ENCODE results near the gene EEF1AKMT2. TPM values are rescaled to one million over a fixed set of nuclear protein-coding genes. Genes with fewer than 3 reads are reported as not detected.

Gene EEF1AKMT2
- total RNA-seq, 2 donors from 2014 or later = 14.8 to 15.3 TPM

GRCh38 chr10:124712704-124713407 is 78.8 kb downstream of the EEF1AKMT2 start:
- intact Hi-C loops (cut with DNase I) = no loop called here
- no peak for DNase-seq (ENCODE audit: low spot score)

- DNase-seq (ENCODE audit: low spot score) = no peak
- intact Hi-C loops (cut with DNase I) = no loop called here
These were observed 80.5 kb downstream of the EEF1AKMT2 start for GRCh38 chr10:124711145-124711544.

DNA sequence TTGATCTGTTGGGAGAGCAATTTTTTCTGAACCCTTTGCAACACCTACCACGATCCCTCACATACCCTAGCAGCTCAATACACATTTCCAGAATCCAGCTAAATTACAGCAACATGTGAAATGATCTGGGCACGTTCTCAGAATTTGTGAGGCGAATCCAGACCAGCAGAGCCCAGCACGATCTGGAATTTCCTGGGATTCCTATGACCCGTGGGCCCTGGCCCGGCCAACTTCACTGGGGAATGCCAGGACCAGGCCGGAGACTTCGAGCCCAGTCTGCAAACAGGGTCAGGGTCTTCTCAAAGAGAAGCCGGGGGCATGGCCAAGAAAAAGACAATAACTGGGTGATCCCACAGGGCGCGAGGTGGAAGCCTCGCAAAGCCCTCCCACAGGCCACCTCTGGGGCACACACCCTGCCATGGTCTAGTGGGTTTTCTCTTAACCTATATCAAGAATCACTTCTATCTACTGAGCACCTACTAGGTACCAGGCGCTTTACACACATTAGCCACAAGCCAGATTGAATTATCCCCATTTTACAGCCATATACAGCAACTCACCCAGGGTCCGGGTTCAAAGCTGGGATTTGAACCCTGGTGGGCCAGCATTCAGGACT is 81.3 kb downstream of the EEF1AKMT2 start:
- DNase-seq (ENCODE audit: low spot score) = no peak
- intact Hi-C loops (cut with DNase I) = no loop called here

GRCh38 chr10:124709861-124710260 is 81.8 kb downstream of the EEF1AKMT2 start:
- DNase-seq (ENCODE audit: low spot score) = no peak
- intact Hi-C loops (cut with DNase I) = no loop called here

DNA sequence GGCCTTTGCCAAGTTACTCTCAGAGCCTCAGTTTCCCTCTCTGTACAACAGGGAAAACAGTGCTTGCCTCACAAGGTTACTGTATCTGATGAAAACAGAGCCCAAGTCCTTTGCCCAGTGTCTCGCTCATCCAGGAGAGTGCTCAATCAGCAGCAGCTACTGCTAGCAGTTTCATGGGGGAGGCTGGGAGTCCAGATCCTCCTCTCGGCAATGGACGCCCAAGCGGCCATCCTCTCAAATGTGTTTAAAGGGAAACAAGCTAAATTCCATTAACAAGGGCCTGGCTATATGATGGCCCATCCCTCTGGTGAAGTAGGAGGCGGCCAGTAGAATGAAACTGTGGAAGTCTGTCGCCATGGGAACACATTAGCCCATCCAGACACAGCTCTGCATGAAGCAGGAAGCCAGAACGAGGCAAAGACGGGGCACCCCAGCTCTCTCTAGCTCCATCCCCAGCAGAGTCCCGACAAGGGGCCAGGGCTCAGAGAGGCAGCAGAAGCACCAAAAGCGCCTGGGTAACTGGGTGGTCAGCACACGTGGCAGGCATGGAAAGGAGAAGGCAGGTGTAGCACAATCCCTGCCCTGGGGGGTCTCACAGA is 82.7 kb downstream of the EEF1AKMT2 start:
- intact Hi-C loops (cut with DNase I) = no loop called here
- no peak for DNase-seq (ENCODE audit: low spot score)

DNA sequence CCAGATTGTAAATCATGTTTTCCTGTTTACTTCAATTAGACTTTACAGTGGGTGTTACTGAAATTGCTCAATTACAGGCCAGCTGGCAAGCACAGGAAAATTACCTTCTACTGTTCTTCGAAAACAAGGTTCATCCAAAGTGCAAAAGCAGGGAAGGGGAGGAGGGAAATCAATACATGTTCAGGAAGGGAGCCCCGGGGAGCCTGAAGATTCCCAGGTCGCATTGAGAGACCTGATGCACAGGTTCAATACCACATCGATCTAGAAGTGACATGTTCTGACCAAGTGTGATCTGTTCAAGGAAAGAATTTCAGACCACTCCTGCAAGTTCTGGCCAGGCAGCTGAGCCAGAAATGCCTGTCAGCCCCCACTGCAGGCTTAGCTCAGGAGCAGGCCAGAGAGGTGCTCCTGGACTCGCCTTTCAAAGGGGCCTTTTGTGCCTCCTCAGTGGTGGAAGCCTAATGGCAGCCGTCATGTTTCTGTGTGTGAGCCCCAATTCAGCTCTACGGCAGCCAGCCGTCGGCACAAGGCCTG is 83.4 kb downstream of the EEF1AKMT2 start:
- no peak for DNase-seq (ENCODE audit: low spot score)
- intact Hi-C loops (cut with DNase I) = no loop called here

Other genes with a start within 250 kb of the EEF1AKMT2 start
- 10 to 100 TPM; 15.6 to 21.4 TPM for gene FAM53B, start 47.5 kb downstream of the EEF1AKMT2 start, total RNA-seq
- 10 to 100 TPM; 12.4 to 13.0 TPM for gene ABRAXAS2, start 9.9 kb upstream of the EEF1AKMT2 start, total RNA-seq
- 10 to 100 TPM; 19.8 to 26.9 TPM for gene ZRANB1, start 150.2 kb upstream of the EEF1AKMT2 start, total RNA-seq